HEK293 (cell line): ENCODE measurements around the gene ICE1.

Experiments used
- KLF10 ChIP-seq: fragments of 450-650 bp; IDR thresholded peaks from 2 replicates; pipeline ENCODE4 v1.5.1; 2018; ENCODE audit warnings: missing biosample characterization, mild to moderate bottlenecking, missing genetic modification characterization
- KLF16 ChIP-seq: fragments of 450-650 bp; formaldehyde crosslinking; IDR thresholded peaks from 2 replicates; pipeline ENCODE4 v1.5.1; 2017; ENCODE audit warnings: missing biosample characterization, missing genetic modification characterization
- KLF8 ChIP-seq: fragments of 450-650 bp; formaldehyde crosslinking; IDR thresholded peaks from 2 replicates; pipeline ENCODE4 v1.5.1; 2016; ENCODE audit warnings: missing biosample characterization, missing genetic modification characterization
- SETDB1 ChIP-seq: IDR thresholded peaks from one replicate; pipeline ENCODE4 v1.6.1; 2017; ENCODE audit warnings: mild to moderate bottlenecking, low read length, moderate library complexity, mixed read lengths; ENCODE audit not compliant: insufficient read length
- SP2 ChIP-seq: fragments of 450-650 bp; formaldehyde crosslinking; IDR thresholded peaks from 2 replicates; pipeline ENCODE4 v1.5.1; 2016; ENCODE audit warnings: missing biosample characterization, missing genetic modification characterization
- ZBTB7A ChIP-seq: fragments of 450-650 bp; formaldehyde crosslinking; IDR thresholded peaks from 2 replicates; pipeline ENCODE4 v1.5.1; 2016; ENCODE audit warnings: low read depth, missing biosample characterization, missing genetic modification characterization
- ZBTB8A ChIP-seq: fragments of 450-650 bp; formaldehyde crosslinking; IDR thresholded peaks from 2 replicates; pipeline ENCODE4 v1.5.1; 2016; ENCODE audit warnings: missing biosample characterization, missing genetic modification characterization
- ZNF175 ChIP-seq: fragments of 450-650 bp; formaldehyde crosslinking; IDR thresholded peaks from 2 replicates; pipeline ENCODE4 v1.5.1; 2016; ENCODE audit warnings: missing biosample characterization, missing genetic modification characterization
- ZNF350 ChIP-seq: fragments of 450-650 bp; formaldehyde crosslinking; IDR thresholded peaks from 2 replicates; pipeline ENCODE4 v1.5.0; 2017; ENCODE audit warnings: missing biosample characterization, mild to moderate bottlenecking, missing genetic modification characterization
- ZNF394 ChIP-seq: fragments of 450-650 bp; formaldehyde crosslinking; IDR thresholded peaks from 2 replicates; pipeline ENCODE4 v1.5.1; 2016; ENCODE audit warnings: missing biosample characterization, missing genetic modification characterization, mild to moderate bottlenecking, moderate library complexity, borderline replicate concordance
- ZNF658 ChIP-seq: fragments of 450-650 bp; formaldehyde crosslinking; IDR thresholded peaks from 2 replicates; pipeline ENCODE4; 2016; ENCODE audit warnings: missing biosample characterization, missing genetic modification characterization
- TF ChIP-seq, protein P1 (sequence below): fragments of 450-650 bp; formaldehyde crosslinking; IDR thresholded peaks from 2 replicates; pipeline ENCODE4 v1.5.1; 2016; ENCODE audit warnings: missing biosample characterization, missing genetic modification characterization
- TF ChIP-seq, protein P2 (sequence below): fragments of 450-650 bp; formaldehyde crosslinking; IDR thresholded peaks from 2 replicates; pipeline ENCODE4 v1.5.1; 2016; ENCODE audit warnings: missing biosample characterization, missing genetic modification characterization

DNA sequence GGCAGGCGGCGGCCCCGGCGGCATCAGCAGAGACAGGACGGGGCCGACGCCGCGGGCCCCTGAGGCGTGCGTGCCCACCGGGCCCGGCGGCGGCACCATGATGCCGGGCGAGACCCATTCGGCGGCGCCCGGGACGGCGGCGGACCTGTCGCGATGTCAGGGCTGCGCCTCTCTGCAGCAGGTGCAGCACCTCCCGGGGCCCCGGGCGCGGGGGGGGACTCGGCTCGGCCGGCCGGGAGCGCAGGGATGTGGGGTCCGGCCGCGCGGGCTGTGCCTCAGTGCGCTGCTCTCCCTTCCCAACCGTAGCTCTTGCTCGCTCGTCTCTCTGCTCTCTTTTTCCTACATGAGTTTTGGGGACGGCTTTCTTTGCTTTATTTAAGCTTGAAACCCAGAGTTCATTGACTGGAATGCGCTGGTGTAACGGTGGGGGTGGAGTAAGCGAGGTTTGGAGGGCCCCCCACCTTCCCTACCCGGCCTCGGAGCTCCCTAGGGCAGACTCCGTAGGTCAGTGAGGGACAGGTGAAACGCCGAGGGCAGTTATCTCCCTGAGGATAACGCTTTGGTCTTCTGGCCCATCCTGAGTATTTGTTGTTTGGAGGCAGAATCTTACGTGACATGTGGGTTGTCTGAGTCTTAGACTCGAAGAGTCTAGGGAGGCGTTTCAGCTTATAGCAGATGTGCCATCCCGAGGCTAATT lies 490 bp downstream of the ICE1 start:
- TF ChIP-seq ZNF350 (tag by site-specific recombination): no peak
- no peak for TF ChIP-seq KLF16
- no peak for TF ChIP-seq ZBTB7A (tag by site-specific recombination)
- TF ChIP-seq KLF8 (tag by site-specific recombination): no peak
- TF ChIP-seq, protein P1, sequence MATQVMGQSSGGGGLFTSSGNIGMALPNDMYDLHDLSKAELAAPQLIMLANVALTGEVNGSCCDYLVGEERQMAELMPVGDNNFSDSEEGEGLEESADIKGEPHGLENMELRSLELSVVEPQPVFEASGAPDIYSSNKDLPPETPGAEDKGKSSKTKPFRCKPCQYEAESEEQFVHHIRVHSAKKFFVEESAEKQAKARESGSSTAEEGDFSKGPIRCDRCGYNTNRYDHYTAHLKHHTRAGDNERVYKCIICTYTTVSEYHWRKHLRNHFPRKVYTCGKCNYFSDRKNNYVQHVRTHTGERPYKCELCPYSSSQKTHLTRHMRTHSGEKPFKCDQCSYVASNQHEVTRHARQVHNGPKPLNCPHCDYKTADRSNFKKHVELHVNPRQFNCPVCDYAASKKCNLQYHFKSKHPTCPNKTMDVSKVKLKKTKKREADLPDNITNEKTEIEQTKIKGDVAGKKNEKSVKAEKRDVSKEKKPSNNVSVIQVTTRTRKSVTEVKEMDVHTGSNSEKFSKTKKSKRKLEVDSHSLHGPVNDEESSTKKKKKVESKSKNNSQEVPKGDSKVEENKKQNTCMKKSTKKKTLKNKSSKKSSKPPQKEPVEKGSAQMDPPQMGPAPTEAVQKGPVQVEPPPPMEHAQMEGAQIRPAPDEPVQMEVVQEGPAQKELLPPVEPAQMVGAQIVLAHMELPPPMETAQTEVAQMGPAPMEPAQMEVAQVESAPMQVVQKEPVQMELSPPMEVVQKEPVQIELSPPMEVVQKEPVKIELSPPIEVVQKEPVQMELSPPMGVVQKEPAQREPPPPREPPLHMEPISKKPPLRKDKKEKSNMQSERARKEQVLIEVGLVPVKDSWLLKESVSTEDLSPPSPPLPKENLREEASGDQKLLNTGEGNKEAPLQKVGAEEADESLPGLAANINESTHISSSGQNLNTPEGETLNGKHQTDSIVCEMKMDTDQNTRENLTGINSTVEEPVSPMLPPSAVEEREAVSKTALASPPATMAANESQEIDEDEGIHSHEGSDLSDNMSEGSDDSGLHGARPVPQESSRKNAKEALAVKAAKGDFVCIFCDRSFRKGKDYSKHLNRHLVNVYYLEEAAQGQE (tag by site-specific recombination): no peak
- TF ChIP-seq, protein P2, sequence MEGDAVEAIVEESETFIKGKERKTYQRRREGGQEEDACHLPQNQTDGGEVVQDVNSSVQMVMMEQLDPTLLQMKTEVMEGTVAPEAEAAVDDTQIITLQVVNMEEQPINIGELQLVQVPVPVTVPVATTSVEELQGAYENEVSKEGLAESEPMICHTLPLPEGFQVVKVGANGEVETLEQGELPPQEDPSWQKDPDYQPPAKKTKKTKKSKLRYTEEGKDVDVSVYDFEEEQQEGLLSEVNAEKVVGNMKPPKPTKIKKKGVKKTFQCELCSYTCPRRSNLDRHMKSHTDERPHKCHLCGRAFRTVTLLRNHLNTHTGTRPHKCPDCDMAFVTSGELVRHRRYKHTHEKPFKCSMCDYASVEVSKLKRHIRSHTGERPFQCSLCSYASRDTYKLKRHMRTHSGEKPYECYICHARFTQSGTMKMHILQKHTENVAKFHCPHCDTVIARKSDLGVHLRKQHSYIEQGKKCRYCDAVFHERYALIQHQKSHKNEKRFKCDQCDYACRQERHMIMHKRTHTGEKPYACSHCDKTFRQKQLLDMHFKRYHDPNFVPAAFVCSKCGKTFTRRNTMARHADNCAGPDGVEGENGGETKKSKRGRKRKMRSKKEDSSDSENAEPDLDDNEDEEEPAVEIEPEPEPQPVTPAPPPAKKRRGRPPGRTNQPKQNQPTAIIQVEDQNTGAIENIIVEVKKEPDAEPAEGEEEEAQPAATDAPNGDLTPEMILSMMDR (tag by site-specific recombination): no peak
- TF ChIP-seq ZNF658 (tag by site-specific recombination): no peak
- no peak for TF ChIP-seq SETDB1
- TF ChIP-seq ZBTB8A (tag by site-specific recombination): no peak
- TF ChIP-seq SP2: no peak
- no peak for TF ChIP-seq ZNF175
- no peak for TF ChIP-seq KLF10
- no peak for TF ChIP-seq ZNF394
